CD14-positive monocyte (primary cell): ENCODE data around the gene PARVB. TPM values are rescaled to one million over a fixed set of nuclear protein-coding genes. Genes with fewer than 3 reads are reported as not detected.

Source experiments
- DNase-seq, 3 donors: peaks; one replicate each; pipeline ENCODE4 v3.0.0-alpha.2; 2011 to 2022
- H2AFZ ChIP-seq: 2 replicates; pipeline ENCODE4 v1.6.0; 2012; ENCODE audit warnings: mild to moderate bottlenecking, low read depth, low read length, inconsistent platforms; ENCODE audit not compliant: insufficient read depth, poor library complexity, severe bottlenecking
- H3K27ac ChIP-seq, 2 donors: 1 replicate in 1 of 2; 2 replicates in 1 of 2; pipeline ENCODE4 v1.5.1; 2012 to 2013; ENCODE audit warnings: low read length in 2 of 2, control low read depth in 1 of 2, inconsistent platforms in 1 of 2, low read depth in 1 of 2, mild to moderate bottlenecking in 1 of 2
- H3K27me3 ChIP-seq, 2 donors: one replicate each; pipeline versions ENCODE4 v1.6.0 to v1.6.1; 2011 to 2013; ENCODE audit warnings: low read length in 2 of 2; ENCODE audit not compliant: control insufficient read depth in 2 of 2, insufficient read depth in 2 of 2
- H3K36me3 ChIP-seq, 2 donors: replicated peaks in 1 of 2; 1 replicate in 1 of 2; 2 replicates in 1 of 2; pipeline versions ENCODE4 v1.5.1 to v1.6.1; 2012 to 2013; ENCODE audit warnings: low read length in 2 of 2, control low read depth in 1 of 2, inconsistent platforms in 1 of 2, mild to moderate bottlenecking in 1 of 2; ENCODE audit not compliant: insufficient read depth in 2 of 2, control insufficient read depth in 1 of 2
- H3K4me1 ChIP-seq, 2 donors: 1 replicate in 1 of 2; 2 replicates in 1 of 2; pipeline versions ENCODE4 v1.5.1 to v1.6.1; 2012 to 2013; ENCODE audit warnings: low read length in 2 of 2, control low read depth in 1 of 2, inconsistent platforms in 1 of 2, mild to moderate bottlenecking in 1 of 2, moderate library complexity in 1 of 2; ENCODE audit not compliant: insufficient read depth in 2 of 2, control insufficient read depth in 1 of 2
- H3K4me2 ChIP-seq: replicated peaks from 2 replicates; pipeline ENCODE3; 2012; ENCODE audit warnings: low read length, moderate library complexity, mild to moderate bottlenecking; ENCODE audit not compliant: poor library complexity, severe bottlenecking; ENCODE audit errors: extremely low read depth
- H3K4me3 ChIP-seq, 3 experiments: fragments of 200-600 bp in 1 of 3; sonication (generic) in 1 of 3; replicated peaks in 1 of 3; 1 replicate in 2 of 3; 2 replicates in 1 of 3; pipeline ENCODE4 v1.5.1; 2011 to 2013; ENCODE audit warnings: low read length in 3 of 3, mild to moderate bottlenecking in 3 of 3, control low read depth in 2 of 3, low read depth in 2 of 3, inconsistent platforms in 1 of 3, moderate library complexity in 1 of 3
- H3K79me2 ChIP-seq: 2 replicates; pipeline ENCODE4 v1.6.0; 2012; ENCODE audit warnings: mild to moderate bottlenecking, control low read depth, inconsistent platforms, low read length, moderate library complexity; ENCODE audit not compliant: insufficient read depth
- H3K9ac ChIP-seq: 2 replicates; pipeline ENCODE4 v1.6.0; 2017; ENCODE audit warnings: low read length, mild to moderate bottlenecking; ENCODE audit not compliant: insufficient read depth, poor library complexity, severe bottlenecking
- H3K9me3 ChIP-seq, 2 donors: replicated peaks in 1 of 2; 1 replicate in 1 of 2; 2 replicates in 1 of 2; pipeline versions ENCODE4 v1.5.1 to v1.6.1; 2012 to 2013; ENCODE audit warnings: low read length in 2 of 2, control low read depth in 1 of 2; ENCODE audit not compliant: control insufficient read depth in 1 of 2, insufficient read depth in 1 of 2
- H4K20me1 ChIP-seq: 2 replicates; pipeline ENCODE4 v1.6.0; 2012; ENCODE audit warnings: mild to moderate bottlenecking, low read length, control low read depth, moderate library complexity; ENCODE audit not compliant: insufficient read depth
- H3K27ac Mint-ChIP-seq, 7 donors: one replicate each; pipeline ENCODE4 v1.8.0; 2020; ENCODE audit warnings: mild to moderate bottlenecking in 7 of 7, mixed read lengths in 7 of 7, moderate library complexity in 6 of 7, inconsistent platforms in 2 of 7
- H3K27me3 Mint-ChIP-seq, 3 donors: one replicate each; pipeline ENCODE4 v1.8.0; 2021 to 2022; ENCODE audit warnings: low read depth in 3 of 3, mild to moderate bottlenecking in 3 of 3, mixed read lengths in 3 of 3, moderate library complexity in 3 of 3, inconsistent platforms in 1 of 3
- H3K36me3 Mint-ChIP-seq, 2 donors: one replicate each; pipeline ENCODE4 v1.8.0; 2020; ENCODE audit warnings: mixed read lengths in 2 of 2, inconsistent platforms in 1 of 2, mild to moderate bottlenecking in 1 of 2
- H3K4me1 Mint-ChIP-seq: one replicate; pipeline ENCODE4 v1.8.0; 2020; ENCODE audit warnings: mild to moderate bottlenecking, mixed read lengths
- H3K4me3 Mint-ChIP-seq, 2 donors: one replicate each; pipeline ENCODE4 v1.8.0; 2020; ENCODE audit warnings: mild to moderate bottlenecking in 2 of 2, mixed read lengths in 2 of 2, moderate library complexity in 1 of 2
- H3K9me3 Mint-ChIP-seq, 7 donors: one replicate each; pipeline ENCODE4 v1.8.0; 2020 to 2022; ENCODE audit warnings: mixed read lengths in 7 of 7, mild to moderate bottlenecking in 6 of 7, moderate library complexity in 6 of 7, inconsistent platforms in 2 of 7
- CTCF ChIP-seq: fragments of 200-600 bp; IDR thresholded peaks from one replicate; pipeline ENCODE4 v1.8.0; 2022; ENCODE audit warnings: antibody characterized with exemption, mild to moderate bottlenecking
- WGBS: methylation state at CpG from one replicate; pipeline ENCODE4 v1.1.5; 2013; ENCODE audit warnings: missing lambda C conversion rate; ENCODE audit not compliant: insufficient coverage; 5-methylcytosine and 5-hydroxymethylcytosine counted together
- intact Hi-C, 2 donors: fragments of 100-400 bp; cut with micrococcal nuclease; formaldehyde crosslinking; loops; one replicate each; pipeline versions ENCODE4 v1.15.0 to v1.15.1; 2023
- polyA plus RNA-seq, 3 donors: library from polyadenylated mRNA; depleted of rRNA in 1 of 3; unstranded in 2 of 3; stranded (reverse) in 1 of 3; fragments of 300-500 nt in 2 of 3; fragments of >200 nt in 1 of 3; fragmentation: Illumina TruSeq in 2 of 3; gene quantifications; 1 replicate in 2 of 3; 2 replicates in 1 of 3; pipeline ENCODE4 v1.2.3, GENCODE V29; 2012 to 2021

The PARVB gene
- polyA plus RNA-seq, 3 donors = 13.4 to 38.5 (median 17.9) TPM

- peaks cover 21 to 34% of the 10 kb centered on the region in 2 donors for H3K4me1 ChIP-seq
Observed at GRCh38 chr22:44192816-44193534, 168.9 kb downstream of the PARVB start.

GRCh38 chr22:44193535-44193891, 169.4 kb downstream of the PARVB start:
- no peak overlapping the region for H3K9ac ChIP-seq
- no peak overlapping the region for H3K4me3 ChIP-seq
- H3K9me3 Mint-ChIP-seq = peaks cover 0 to 2% (median 0%) of the 10 kb centered on the region in 7 donors
- H3K4me2 ChIP-seq = no peak overlapping the region
- no peak overlapping the region for H3K4me3 Mint-ChIP-seq
- intact Hi-C loops = no loop called here
- no peak overlapping the region for H2AFZ ChIP-seq
- no peaks in the 10 kb centered on the region for H3K9me3 ChIP-seq
- H3K36me3 ChIP-seq = peaks cover 69 to 93% of the 10 kb centered on the region in 2 donors
- H4K20me1 ChIP-seq = peaks cover 87% of the 10 kb centered on the region
- H3K27ac Mint-ChIP-seq = peak overlapping the region in 4 of 7 donors; percentile 8 to 69 (median 32)
- peaks cover 58 to 93% of the 10 kb centered on the region in 2 donors for H3K36me3 Mint-ChIP-seq
- H3K79me2 ChIP-seq = peaks cover 16% of the 10 kb centered on the region
- peaks cover 0 to 2% (median 0%) of the 10 kb centered on the region in 3 donors for H3K27me3 Mint-ChIP-seq
- H3K4me1 Mint-ChIP-seq = peaks cover 35% of the 10 kb centered on the region
- peaks cover 21 to 34% of the 10 kb centered on the region in 2 donors for H3K4me1 ChIP-seq
- DNase-seq = no peak
- peak overlapping the region; percentile 34 to 70 for H3K27ac ChIP-seq
- no peaks in the 10 kb centered on the region for H3K27me3 ChIP-seq
- TF ChIP-seq CTCF = no peak
- WGBS = 80% methylated on average over 1 of the region's 4 CpGs

More at GRCh38 chr22:44192816-44193534, 168.9 kb downstream of the PARVB start:
- TF ChIP-seq CTCF = no peak
- Histone ChIP-seq H3K9ac (no peak overlapping the region), H3K36me3 (peaks cover 69 to 93% of the 10 kb centered on the region in 2 donors), H2AFZ (no peak overlapping the region), H3K4me3 (no peak overlapping the region), H3K27me3 (no peaks in the 10 kb centered on the region), H3K9me3 (no peaks in the 10 kb centered on the region), H3K27ac (peak overlapping the region; percentile 34 to 70), H3K79me2 (peaks cover 16% of the 10 kb centered on the region), H3K4me2 (no peak overlapping the region), H4K20me1 (peaks cover 87% of the 10 kb centered on the region)
- 37% methylated on average over 8 of the region's 11 CpGs for WGBS
- Mint-ChIP-seq H3K27ac (peak overlapping the region in 6 of 7 donors; percentile 38 to 79 (median 68)), H3K4me1 (peaks cover 35% of the 10 kb centered on the region), H3K4me3 (no peak overlapping the region), H3K36me3 (peaks cover 56 to 93% of the 10 kb centered on the region in 2 donors), H3K9me3 (peaks cover 0 to 2% (median 0%) of the 10 kb centered on the region in 7 donors), H3K27me3 (peaks cover 0 to 2% (median 0%) of the 10 kb centered on the region in 3 donors)
- intact Hi-C loops = no loop called here
- DNase-seq = no peak
